Neuronal stem cell (in vitro differentiated cells): ENCODE results near the gene NDUFA13.

Experiments used
- DNase-seq: peaks from one replicate; pipeline ENCODE4 v3.0.0-alpha.2; 2013; ENCODE audit warnings: low spot score
- H2AFZ ChIP-seq: one replicate; pipeline ENCODE4 v1.6.1; 2013; ENCODE audit warnings: mild to moderate bottlenecking, low read length, inconsistent platforms
- H2AK5ac ChIP-seq: 2 replicates; pipeline ENCODE4 v1.6.1; 2013; ENCODE audit warnings: low read depth, mild to moderate bottlenecking, inconsistent platforms, low read length, moderate library complexity, mixed read lengths
- H2BK120ac ChIP-seq: 2 replicates; pipeline ENCODE4 v1.6.1; 2013; ENCODE audit warnings: low read depth, mild to moderate bottlenecking, inconsistent platforms, low read length, moderate library complexity, mixed read lengths
- H2BK12ac ChIP-seq: one replicate; pipeline ENCODE4 v1.6.1; 2013; ENCODE audit warnings: low read length, inconsistent platforms
- H2BK15ac ChIP-seq: 2 replicates; pipeline ENCODE4 v1.6.1; 2013; ENCODE audit warnings: mild to moderate bottlenecking, low read length, inconsistent platforms, mixed read lengths
- H2BK5ac ChIP-seq: one replicate; pipeline ENCODE4 v1.6.1; 2013; ENCODE audit warnings: inconsistent platforms, mild to moderate bottlenecking, low read length, moderate library complexity
- H3K14ac ChIP-seq: one replicate; pipeline ENCODE4 v1.6.1; 2013; ENCODE audit warnings: low read length, inconsistent platforms
- H3K18ac ChIP-seq: 2 replicates; pipeline ENCODE4 v1.6.1; 2013; ENCODE audit warnings: low read length, inconsistent platforms
- H3K23ac ChIP-seq: 2 replicates; pipeline ENCODE4 v1.6.1; 2013; ENCODE audit warnings: low read depth, mild to moderate bottlenecking, mixed read lengths, low read length, inconsistent platforms; ENCODE audit not compliant: poor library complexity
- H3K27ac ChIP-seq: replicated peaks from 3 replicates; pipeline ENCODE4 v1.5.1; 2013; ENCODE audit warnings: low read length, inconsistent platforms
- H3K27me3 ChIP-seq, 3 experiments: 2 replicates each; pipeline ENCODE4 v1.6.1; 2013; ENCODE audit warnings: low read length in 3 of 3, mild to moderate bottlenecking in 2 of 3, inconsistent platforms in 1 of 3, low read depth in 1 of 3, mixed read lengths in 1 of 3, moderate library complexity in 1 of 3; ENCODE audit not compliant: control insufficient read depth in 3 of 3, insufficient read depth in 3 of 3
- H3K36me3 ChIP-seq, 2 donors: replicated peaks in 1 of 2; 2 replicates each; pipeline ENCODE4 v1.6.1; 2013; ENCODE audit warnings: low read length in 2 of 2; ENCODE audit not compliant: control insufficient read depth in 2 of 2, insufficient read depth in 2 of 2
- H3K4ac ChIP-seq: 2 replicates; pipeline ENCODE4 v1.6.1; 2013; ENCODE audit warnings: inconsistent platforms, mild to moderate bottlenecking, low read length, moderate library complexity
- H3K4me1 ChIP-seq, 2 donors: 1 replicate in 1 of 2; 2 replicates in 1 of 2; pipeline ENCODE4 v1.6.1; 2013; ENCODE audit warnings: low read length in 2 of 2, low read depth in 1 of 2; ENCODE audit not compliant: control insufficient read depth in 2 of 2, insufficient read depth in 1 of 2
- H3K4me2 ChIP-seq: one replicate; pipeline ENCODE4 v1.6.1; 2013; ENCODE audit warnings: mild to moderate bottlenecking, low read length, inconsistent platforms; ENCODE audit not compliant: insufficient read depth, poor library complexity, severe bottlenecking
- H3K4me3 ChIP-seq, 2 donors: 2 replicates each; pipeline ENCODE4 v1.5.1; 2013; ENCODE audit warnings: low read length in 2 of 2, mild to moderate bottlenecking in 2 of 2, inconsistent platforms in 1 of 2, moderate library complexity in 1 of 2
- H3K79me1 ChIP-seq: one replicate; pipeline ENCODE4 v1.6.1; 2013; ENCODE audit warnings: low read depth, mild to moderate bottlenecking, inconsistent platforms, low read length, moderate library complexity
- H3K9ac ChIP-seq: one replicate; pipeline ENCODE4 v1.6.1; 2013; ENCODE audit warnings: mild to moderate bottlenecking, low read depth, low read length, inconsistent platforms; ENCODE audit not compliant: poor library complexity
- H3K9me3 ChIP-seq, 2 donors: replicated peaks in 1 of 2; 2 replicates each; pipeline versions ENCODE3 to v1.6.1; 2013; ENCODE audit warnings: low read length in 2 of 2, mild to moderate bottlenecking in 2 of 2, inconsistent platforms in 1 of 2, low read depth in 1 of 2, mixed read lengths in 1 of 2, moderate library complexity in 1 of 2; ENCODE audit not compliant: control insufficient read depth in 2 of 2, insufficient read depth in 1 of 2
- H4K8ac ChIP-seq: one replicate; pipeline ENCODE4 v1.6.1; 2013; ENCODE audit warnings: low read depth, mild to moderate bottlenecking, inconsistent platforms, low read length, moderate library complexity
- H4K91ac ChIP-seq: one replicate; pipeline ENCODE4 v1.6.1; 2013; ENCODE audit warnings: low read length, low read depth, mild to moderate bottlenecking, inconsistent platforms; ENCODE audit not compliant: poor library complexity
- WGBS, 2 donors: extraction: QIAGEN DNeasy Blood & Tissue Kit; methylation state at CpG; one replicate each; pipeline ENCODE4 v1.1.7; 2013; ENCODE audit warnings: missing lambda C conversion rate in 2 of 2, mixed read lengths in 1 of 2; ENCODE audit not compliant: insufficient read length in 2 of 2, insufficient replicate concordance in 1 of 2; ENCODE audit errors: extremely low coverage in 2 of 2; 5-methylcytosine and 5-hydroxymethylcytosine counted together

NDUFA13 gene

GRCh38 chr19:19485161-19485997 is 30.6 kb upstream of the NDUFA13 start:
- Histone ChIP-seq H2BK15ac (no peak overlapping the region), H2AK5ac (no peak overlapping the region), H4K8ac (no peak overlapping the region), H3K4me3 (no peak overlapping the region), H2BK5ac (peak overlapping the region; percentile 6), H2BK120ac (no peak overlapping the region), H3K9ac (peak overlapping the region; percentile 27), H3K9me3 (no peaks in the 10 kb centered on the region), H2BK12ac (no peak overlapping the region), H3K14ac (no peak overlapping the region), H2AFZ (no peak overlapping the region), H3K27me3 (no peaks in the 10 kb centered on the region), H3K4ac (no peak overlapping the region), H3K18ac (peak overlapping the region; percentile 19), H3K4me2 (no peak overlapping the region), H3K79me1 (peaks cover 28% of the 10 kb centered on the region), H4K91ac (no peak overlapping the region), H3K36me3 (peaks cover 13 to 56% of the 10 kb centered on the region in 2 donors), H3K4me1 (peaks cover 37 to 39% of the 10 kb centered on the region in 2 donors), H3K27ac (no peak overlapping the region), H3K23ac (no peak overlapping the region)
- WGBS, 2 donors, result no CpG with 5 or more reads among the region's 15 CpGs
- DNase-seq, result no peak

GRCh38 chr19:19485998-19486290 is 30.1 kb upstream of the NDUFA13 start:
- no peak overlapping the region for H3K14ac ChIP-seq
- no peak overlapping the region for H2BK12ac ChIP-seq
- H3K18ac ChIP-seq, result no peak overlapping the region
- peaks cover 37 to 39% of the 10 kb centered on the region in 2 donors for H3K4me1 ChIP-seq
- H2BK15ac ChIP-seq, result no peak overlapping the region
- H3K79me1 ChIP-seq, result peaks cover 22% of the 10 kb centered on the region
- no peak overlapping the region for H4K91ac ChIP-seq
- no peak overlapping the region for H3K4me3 ChIP-seq
- H2AK5ac ChIP-seq, result no peak overlapping the region
- no peak overlapping the region for H3K4me2 ChIP-seq
- H3K27ac ChIP-seq, result no peak overlapping the region
- WGBS, 2 donors, result no CpG with 5 or more reads among the region's 5 CpGs
- DNase-seq, result no peak
- no peak overlapping the region for H4K8ac ChIP-seq
- no peak overlapping the region for H3K9ac ChIP-seq
- H3K9me3 ChIP-seq, result no peaks in the 10 kb centered on the region
- H3K23ac ChIP-seq, result no peak overlapping the region
- no peak overlapping the region for H2AFZ ChIP-seq
- no peak overlapping the region for H3K4ac ChIP-seq
- H3K27me3 ChIP-seq, result no peaks in the 10 kb centered on the region
- H2BK5ac ChIP-seq, result peak overlapping the region; percentile 6
- no peak overlapping the region for H2BK120ac ChIP-seq
- peaks cover 12 to 53% of the 10 kb centered on the region in 2 donors for H3K36me3 ChIP-seq

- WGBS, 2 donors, result no CpG with 5 or more reads among the region's 15 CpGs
- Histone ChIP-seq H2BK5ac (peak overlapping the region; percentile 6), H2BK15ac (no peak overlapping the region), H3K27me3 (no peaks in the 10 kb centered on the region), H3K79me1 (peaks cover 24% of the 10 kb centered on the region), H3K27ac (no peak overlapping the region), H4K91ac (no peak overlapping the region), H3K9me3 (no peaks in the 10 kb centered on the region), H3K23ac (no peak overlapping the region), H2AK5ac (no peak overlapping the region), H3K4me1 (peaks cover 37 to 39% of the 10 kb centered on the region in 2 donors), H4K8ac (no peak overlapping the region), H3K4me3 (no peak overlapping the region), H2AFZ (no peak overlapping the region), H3K4me2 (no peak overlapping the region), H2BK12ac (no peak overlapping the region), H3K36me3 (peaks cover 16 to 53% of the 10 kb centered on the region in 2 donors), H2BK120ac (no peak overlapping the region), H3K9ac (no peak overlapping the region), H3K4ac (no peak overlapping the region), H3K14ac (no peak overlapping the region), H3K18ac (peak overlapping the region; percentile 32)
- DNase-seq, result no peak
Measured at GRCh38 chr19:19486343-19487076, 29.5 kb upstream of the NDUFA13 start.
